SK-N-SH (cell line): ENCODE measurements around the gene DAB1.

Experiments used
- CHD2 ChIP-seq: fragments of 150-350 bp; IDR thresholded peaks from 2 replicates; pipeline ENCODE4 v1.6.1; 2018; ENCODE audit warnings: low read length; ENCODE audit not compliant: partially characterized antibody
- EZH2phosphoT487 ChIP-seq: fragments of 200-600 bp; sonication (generic); IDR thresholded peaks from 2 replicates; pipeline ENCODE4 v1.6.1; 2017; ENCODE audit warnings: low read depth, mixed run types, mild to moderate bottlenecking, antibody characterized with exemption, moderate library complexity, borderline replicate concordance
- FOXM1 ChIP-seq: IDR thresholded peaks from 2 replicates; pipeline ENCODE4 v1.4.0; 2012; ENCODE audit warnings: low read depth, mild to moderate bottlenecking
- RAD21 ChIP-seq: IDR thresholded peaks from 2 replicates; pipeline ENCODE4 v1.6.1; 2012; ENCODE audit warnings: mild to moderate bottlenecking, low read length
- RCOR1 ChIP-seq: fragments of 150-350 bp; IDR thresholded peaks from 2 replicates; pipeline ENCODE4 v1.6.1; 2017; ENCODE audit warnings: antibody characterized with exemption, low read length
- SMC3 ChIP-seq: IDR thresholded peaks from 2 replicates; pipeline ENCODE4 v1.6.1; 2012; ENCODE audit warnings: low read depth, low read length, improper control_type of control experiment
- YY1 ChIP-seq: IDR thresholded peaks from 2 replicates; pipeline ENCODE4 v1.4.0; 2012; ENCODE audit warnings: low read depth, mild to moderate bottlenecking
- TF ChIP-seq, protein P1 (sequence below): fragments of 200-600 bp; sonication (generic); IDR thresholded peaks from 2 replicates; pipeline ENCODE4 v1.6.1; 2017; ENCODE audit warnings: antibody characterized with exemption, mild to moderate bottlenecking, moderate library complexity
- TF ChIP-seq, protein P2 (sequence below): IDR thresholded peaks from 2 replicates; pipeline ENCODE4 v1.6.1; 2012; ENCODE audit warnings: mild to moderate bottlenecking, low read depth, low read length, moderate library complexity

DNA sequence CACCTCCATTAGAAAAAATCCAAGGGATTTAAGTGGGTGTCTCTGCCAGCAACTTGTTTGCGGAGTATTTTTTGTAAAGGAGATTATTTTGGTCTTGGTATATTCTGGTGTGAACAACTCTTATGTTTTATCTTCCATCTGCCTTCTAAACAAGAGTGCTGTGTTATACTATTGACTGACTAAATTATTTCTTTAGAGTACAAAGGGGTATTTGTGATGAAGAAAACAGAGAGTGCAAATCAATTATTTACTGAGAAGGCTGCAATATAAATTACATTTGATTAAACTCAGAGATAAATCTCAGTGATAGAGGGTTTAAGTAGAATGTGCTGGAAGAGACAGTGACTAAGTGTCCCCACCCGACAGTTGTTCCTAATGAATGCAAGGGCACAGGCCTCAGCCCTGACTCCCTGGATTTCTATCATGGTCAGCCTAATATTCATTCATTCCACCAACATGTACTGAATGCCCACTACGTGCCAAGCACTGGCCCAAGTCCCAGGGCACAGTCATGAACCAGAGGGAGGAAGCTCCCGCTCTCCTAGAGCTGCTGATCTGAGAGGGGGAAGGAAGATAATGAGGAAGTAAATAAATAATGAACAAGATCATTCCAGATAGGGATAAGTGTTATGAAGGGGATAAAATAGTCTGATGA is 261.1 kb downstream of the DAB1 start:
- TF ChIP-seq, protein P1, sequence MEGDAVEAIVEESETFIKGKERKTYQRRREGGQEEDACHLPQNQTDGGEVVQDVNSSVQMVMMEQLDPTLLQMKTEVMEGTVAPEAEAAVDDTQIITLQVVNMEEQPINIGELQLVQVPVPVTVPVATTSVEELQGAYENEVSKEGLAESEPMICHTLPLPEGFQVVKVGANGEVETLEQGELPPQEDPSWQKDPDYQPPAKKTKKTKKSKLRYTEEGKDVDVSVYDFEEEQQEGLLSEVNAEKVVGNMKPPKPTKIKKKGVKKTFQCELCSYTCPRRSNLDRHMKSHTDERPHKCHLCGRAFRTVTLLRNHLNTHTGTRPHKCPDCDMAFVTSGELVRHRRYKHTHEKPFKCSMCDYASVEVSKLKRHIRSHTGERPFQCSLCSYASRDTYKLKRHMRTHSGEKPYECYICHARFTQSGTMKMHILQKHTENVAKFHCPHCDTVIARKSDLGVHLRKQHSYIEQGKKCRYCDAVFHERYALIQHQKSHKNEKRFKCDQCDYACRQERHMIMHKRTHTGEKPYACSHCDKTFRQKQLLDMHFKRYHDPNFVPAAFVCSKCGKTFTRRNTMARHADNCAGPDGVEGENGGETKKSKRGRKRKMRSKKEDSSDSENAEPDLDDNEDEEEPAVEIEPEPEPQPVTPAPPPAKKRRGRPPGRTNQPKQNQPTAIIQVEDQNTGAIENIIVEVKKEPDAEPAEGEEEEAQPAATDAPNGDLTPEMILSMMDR, result no peak
- TF ChIP-seq FOXM1 (no peak), SMC3 (no peak), CHD2 (no peak), EZH2phosphoT487 (no peak), RCOR1 (no peak), YY1 (no peak), RAD21 (no peak)
- TF ChIP-seq, protein P2, sequence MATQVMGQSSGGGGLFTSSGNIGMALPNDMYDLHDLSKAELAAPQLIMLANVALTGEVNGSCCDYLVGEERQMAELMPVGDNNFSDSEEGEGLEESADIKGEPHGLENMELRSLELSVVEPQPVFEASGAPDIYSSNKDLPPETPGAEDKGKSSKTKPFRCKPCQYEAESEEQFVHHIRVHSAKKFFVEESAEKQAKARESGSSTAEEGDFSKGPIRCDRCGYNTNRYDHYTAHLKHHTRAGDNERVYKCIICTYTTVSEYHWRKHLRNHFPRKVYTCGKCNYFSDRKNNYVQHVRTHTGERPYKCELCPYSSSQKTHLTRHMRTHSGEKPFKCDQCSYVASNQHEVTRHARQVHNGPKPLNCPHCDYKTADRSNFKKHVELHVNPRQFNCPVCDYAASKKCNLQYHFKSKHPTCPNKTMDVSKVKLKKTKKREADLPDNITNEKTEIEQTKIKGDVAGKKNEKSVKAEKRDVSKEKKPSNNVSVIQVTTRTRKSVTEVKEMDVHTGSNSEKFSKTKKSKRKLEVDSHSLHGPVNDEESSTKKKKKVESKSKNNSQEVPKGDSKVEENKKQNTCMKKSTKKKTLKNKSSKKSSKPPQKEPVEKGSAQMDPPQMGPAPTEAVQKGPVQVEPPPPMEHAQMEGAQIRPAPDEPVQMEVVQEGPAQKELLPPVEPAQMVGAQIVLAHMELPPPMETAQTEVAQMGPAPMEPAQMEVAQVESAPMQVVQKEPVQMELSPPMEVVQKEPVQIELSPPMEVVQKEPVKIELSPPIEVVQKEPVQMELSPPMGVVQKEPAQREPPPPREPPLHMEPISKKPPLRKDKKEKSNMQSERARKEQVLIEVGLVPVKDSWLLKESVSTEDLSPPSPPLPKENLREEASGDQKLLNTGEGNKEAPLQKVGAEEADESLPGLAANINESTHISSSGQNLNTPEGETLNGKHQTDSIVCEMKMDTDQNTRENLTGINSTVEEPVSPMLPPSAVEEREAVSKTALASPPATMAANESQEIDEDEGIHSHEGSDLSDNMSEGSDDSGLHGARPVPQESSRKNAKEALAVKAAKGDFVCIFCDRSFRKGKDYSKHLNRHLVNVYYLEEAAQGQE, result no peak
